ENCODE data around the gene P2RY6. TPM values are rescaled to one million over a fixed set of nuclear protein-coding genes. Genes with fewer than 3 reads are reported as not detected.

The P2RY6 gene
- total and polyA plus RNA-seq, 7 donors, result 1.2 to 5.5 (median 2.5) TPM; not detected in 1

DNA sequence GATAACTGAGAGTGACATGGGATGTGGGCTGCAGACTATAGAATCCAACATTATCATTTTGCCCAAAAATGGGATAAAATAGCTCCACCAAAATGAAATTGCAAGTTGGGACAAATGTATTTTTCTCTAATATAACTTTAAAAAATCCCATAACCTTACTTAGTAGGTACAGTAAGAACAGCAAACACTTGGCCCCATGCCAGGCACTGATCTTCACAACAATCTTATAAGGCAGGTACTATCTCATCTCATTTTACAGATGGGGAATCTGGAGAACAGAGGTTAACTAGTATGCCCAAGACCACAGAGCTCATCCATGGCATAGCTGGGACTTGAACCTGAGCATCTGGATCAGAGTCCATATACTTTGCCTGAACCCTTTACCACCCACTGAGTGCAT, 22.5 kb downstream of the P2RY6 start:
- H3K27ac ChIP-seq, result no peak overlapping the region
- no peaks in the 10 kb centered on the region for H3K36me3 ChIP-seq
- no peaks in the 10 kb centered on the region for H3K9me3 ChIP-seq
- TF ChIP-seq POLR2AphosphoS5 (IDR thresholded peaks at IDR 0.05), result no peak
- TF ChIP-seq, protein P1, sequence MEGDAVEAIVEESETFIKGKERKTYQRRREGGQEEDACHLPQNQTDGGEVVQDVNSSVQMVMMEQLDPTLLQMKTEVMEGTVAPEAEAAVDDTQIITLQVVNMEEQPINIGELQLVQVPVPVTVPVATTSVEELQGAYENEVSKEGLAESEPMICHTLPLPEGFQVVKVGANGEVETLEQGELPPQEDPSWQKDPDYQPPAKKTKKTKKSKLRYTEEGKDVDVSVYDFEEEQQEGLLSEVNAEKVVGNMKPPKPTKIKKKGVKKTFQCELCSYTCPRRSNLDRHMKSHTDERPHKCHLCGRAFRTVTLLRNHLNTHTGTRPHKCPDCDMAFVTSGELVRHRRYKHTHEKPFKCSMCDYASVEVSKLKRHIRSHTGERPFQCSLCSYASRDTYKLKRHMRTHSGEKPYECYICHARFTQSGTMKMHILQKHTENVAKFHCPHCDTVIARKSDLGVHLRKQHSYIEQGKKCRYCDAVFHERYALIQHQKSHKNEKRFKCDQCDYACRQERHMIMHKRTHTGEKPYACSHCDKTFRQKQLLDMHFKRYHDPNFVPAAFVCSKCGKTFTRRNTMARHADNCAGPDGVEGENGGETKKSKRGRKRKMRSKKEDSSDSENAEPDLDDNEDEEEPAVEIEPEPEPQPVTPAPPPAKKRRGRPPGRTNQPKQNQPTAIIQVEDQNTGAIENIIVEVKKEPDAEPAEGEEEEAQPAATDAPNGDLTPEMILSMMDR (IDR thresholded peaks at IDR 0.05), result no peak
- TF ChIP-seq POLR2A (IDR thresholded peaks at IDR 0.05), result no peak
- TF ChIP-seq EP300 (IDR thresholded peaks at IDR 0.05), result no peak
- peaks cover 0 to 9% (median 8%) of the 10 kb centered on the region in 4 donors for H3K4me1 ChIP-seq
- intact Hi-C loops (cut with DNase I), result loop anchor here (1.0 kb wide), 1 partner anchor 99 kb away; no protein-coding TSS in a partner anchor
- H3K4me3 ChIP-seq, result no peak overlapping the region
- no peak for DNase-seq
- no peaks in the 10 kb centered on the region for H3K27me3 ChIP-seq

DNA sequence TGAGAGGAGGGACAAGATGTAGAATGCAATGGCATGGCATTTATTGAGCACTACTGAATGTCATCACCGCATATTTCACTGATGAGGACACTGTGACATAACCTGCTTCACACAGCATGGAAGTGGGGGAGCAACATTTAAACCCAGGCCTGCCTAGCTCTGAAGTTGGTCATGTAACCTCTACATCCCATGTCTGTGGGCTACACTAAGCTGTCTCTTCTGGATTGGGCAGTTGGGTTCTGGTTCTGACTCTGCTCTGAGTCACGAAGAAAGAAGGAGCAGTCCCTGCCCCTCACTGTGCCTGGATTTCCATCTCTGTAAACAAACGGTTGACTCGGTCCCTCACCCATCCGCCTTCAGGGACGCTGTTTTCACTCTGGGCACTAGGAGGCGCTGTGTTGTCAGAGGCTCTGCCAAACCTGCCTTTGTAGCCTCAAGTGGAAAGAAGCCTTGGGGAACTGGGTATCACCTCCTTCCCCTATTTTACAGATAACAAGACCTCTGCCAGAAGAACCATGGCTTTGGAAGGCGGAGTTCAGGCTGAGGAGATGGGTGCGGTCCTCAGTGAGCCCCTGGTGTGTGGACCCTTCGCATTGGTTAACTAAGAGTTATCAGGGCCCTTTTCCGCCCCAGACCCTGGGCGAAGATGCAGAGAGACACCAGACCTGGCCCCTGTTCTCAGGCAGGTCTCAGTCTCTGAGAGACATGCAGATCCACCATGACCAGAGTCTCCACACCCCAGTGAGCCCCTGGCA, 23.3 kb downstream of the P2RY6 start:
- TF ChIP-seq POLR2A (IDR thresholded peaks at IDR 0.05) (no peak), POLR2AphosphoS5 (IDR thresholded peaks at IDR 0.05) (no peak), EP300 (IDR thresholded peaks at IDR 0.05) (no peak)
- TF ChIP-seq, protein P1 (IDR thresholded peaks at IDR 0.05), result peak; percentile 57 to 87 (median 78)
- DNase-seq, result no peak
- Histone ChIP-seq H3K27ac (no peak overlapping the region), H3K4me1 (peaks cover 0 to 7% (median 5%) of the 10 kb centered on the region in 4 donors), H3K4me3 (no peak overlapping the region), H3K36me3 (no peaks in the 10 kb centered on the region), H3K27me3 (no peaks in the 10 kb centered on the region), H3K9me3 (no peaks in the 10 kb centered on the region)
- WGBS, 2 donors, result 40 to 42% methylated on average over 12 of the region's 12 CpGs
- intact Hi-C loops (cut with DNase I), result loop anchor here (1.0 kb wide), 1 partner anchor 98 kb away; no protein-coding TSS in a partner anchor

DNA sequence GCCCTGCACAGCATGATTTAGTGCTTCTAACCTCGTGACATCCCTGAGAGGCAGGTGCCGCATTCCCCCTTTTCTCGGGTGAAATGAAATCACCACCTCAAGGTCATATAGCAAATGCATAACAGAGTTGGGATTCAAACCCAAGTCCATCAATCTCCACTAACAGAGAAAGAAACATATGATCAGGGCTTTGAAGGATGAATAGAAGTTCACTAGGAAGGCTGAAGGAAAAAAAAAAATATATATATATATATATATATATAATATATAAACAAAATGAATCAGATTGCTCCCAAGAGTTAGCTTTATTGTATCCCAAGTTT, 23.8 kb downstream of the P2RY6 start:
- Histone ChIP-seq H3K4me1 (peaks cover 0 to 7% (median 5%) of the 10 kb centered on the region in 4 donors), H3K27me3 (no peaks in the 10 kb centered on the region), H3K36me3 (no peaks in the 10 kb centered on the region), H3K9me3 (no peaks in the 10 kb centered on the region), H3K4me3 (no peak overlapping the region), H3K27ac (no peak overlapping the region)
- TF ChIP-seq POLR2A (IDR thresholded peaks at IDR 0.05), result no peak
- TF ChIP-seq POLR2AphosphoS5 (IDR thresholded peaks at IDR 0.05), result no peak
- TF ChIP-seq, protein P1 (IDR thresholded peaks at IDR 0.05), result no peak
- TF ChIP-seq EP300 (IDR thresholded peaks at IDR 0.05), result no peak
- WGBS, 2 donors, result 90 to 92% methylated on average over 3 of the region's 3 CpGs
- DNase-seq, result no peak
- intact Hi-C loops (cut with DNase I), result loop anchor here (1.0 kb wide), 1 partner anchor 97 kb away; no protein-coding TSS in a partner anchor

DNA sequence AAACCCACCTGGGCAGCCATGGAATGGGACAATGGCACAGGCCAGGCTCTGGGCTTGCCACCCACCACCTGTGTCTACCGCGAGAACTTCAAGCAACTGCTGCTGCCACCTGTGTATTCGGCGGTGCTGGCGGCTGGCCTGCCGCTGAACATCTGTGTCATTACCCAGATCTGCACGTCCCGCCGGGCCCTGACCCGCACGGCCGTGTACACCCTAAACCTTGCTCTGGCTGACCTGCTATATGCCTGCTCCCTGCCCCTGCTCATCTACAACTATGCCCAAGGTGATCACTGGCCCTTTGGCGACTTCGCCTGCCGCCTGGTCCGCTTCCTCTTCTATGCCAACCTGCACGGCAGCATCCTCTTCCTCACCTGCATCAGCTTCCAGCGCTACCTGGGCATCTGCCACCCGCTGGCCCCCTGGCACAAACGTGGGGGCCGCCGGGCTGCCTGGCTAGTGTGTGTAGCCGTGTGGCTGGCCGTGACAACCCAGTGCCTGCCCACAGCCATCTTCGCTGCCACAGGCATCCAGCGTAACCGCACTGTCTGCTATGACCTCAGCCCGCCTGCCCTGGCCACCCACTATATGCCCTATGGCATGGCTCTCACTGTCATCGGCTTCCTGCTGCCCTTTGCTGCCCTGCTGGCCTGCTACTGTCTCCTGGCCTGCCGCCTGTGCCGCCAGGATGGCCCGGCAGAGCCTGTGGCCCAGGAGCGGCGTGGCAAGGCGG, 24.5 kb downstream of the P2RY6 start:
- Histone ChIP-seq H3K27ac (no peak overlapping the region), H3K4me1 (peaks cover 0 to 7% (median 5%) of the 10 kb centered on the region in 4 donors), H3K36me3 (no peaks in the 10 kb centered on the region), H3K27me3 (no peaks in the 10 kb centered on the region), H3K4me3 (no peak overlapping the region), H3K9me3 (no peaks in the 10 kb centered on the region)
- WGBS, 2 donors, result 92 to 93% methylated on average over 35 of the region's 35 CpGs
- DNase-seq, result no peak
- intact Hi-C loops (cut with DNase I), result no loop called here
- TF ChIP-seq POLR2AphosphoS5 (IDR thresholded peaks at IDR 0.05) (no peak), EP300 (IDR thresholded peaks at IDR 0.05) (no peak), POLR2A (IDR thresholded peaks at IDR 0.05) (no peak)
- TF ChIP-seq, protein P1 (IDR thresholded peaks at IDR 0.05), result no peak
